Measurements from ENCODE around the gene MPC2. TPM values are rescaled to one million over a fixed set of nuclear protein-coding genes. Genes with fewer than 3 reads are reported as not detected.

MPC2 gene
- 49.9 TPM for total RNA-seq (2021; ENCODE audit: unreplicated experiment)
- polyA plus RNA-seq (2012): 10.8 and 15.6 TPM in 2 replicates
- Bru-seq, nascent RNA: percentile 63 among the genes with signal in this experiment
- BruChase-seq, experiment 1, labeled RNA remaining after a 6-hour chase: percentile 69 among the genes with signal in this experiment
- percentile 58 among the genes with signal in this experiment for BruChase-seq, experiment 2, labeled RNA remaining after a 2-hour chase
- long read RNA-seq, transcript MPC2-202 (5 exons, 2,177 nt): major isoform, 36 of 39 reads
- long read RNA-seq, partial matches to known transcripts: 2 of 39 reads
- long read RNA-seq, other reads (novel, unspliced or antisense): 1 of 39 reads

- no TSS peak for BruUV-seq (replicated peaks)
- TF ChIP-seq SIN3A (IDR thresholded peaks at IDR 0.05; ENCODE audit: low read depth): 0 out of 2 replicates have a peak, but pooled peaks have one; percentile 19
- TF ChIP-seq POLR2A (IDR thresholded peaks at IDR 0.05; ENCODE audit: borderline replicate concordance, extremely low read depth, insufficient read depth, insufficient read length): no peak
- no peak for TF ChIP-seq FOSL1 (IDR thresholded peaks at IDR 0.05; ENCODE audit: low read depth)
- TF ChIP-seq EZH2phosphoT487 (IDR thresholded peaks at IDR 0.05; ENCODE audit: borderline replicate concordance): no peak
- TF ChIP-seq SRF (IDR thresholded peaks at IDR 0.05; ENCODE audit: low read depth): no peak
- TF ChIP-seq YY1 (IDR thresholded peaks at IDR 0.05; ENCODE audit: extremely low read depth, insufficient replicate concordance, low read depth, low read length): no peak
- TF ChIP-seq SP1 (IDR thresholded peaks at IDR 0.05; ENCODE audit: low read depth): no peak
- no peak for TF ChIP-seq ATF3 (IDR thresholded peaks at IDR 0.05)
- TF ChIP-seq POLR2AphosphoS5 (IDR thresholded peaks at IDR 0.05; ENCODE audit: low read depth, low read length): peak; percentile 44; the same call in 1 of the 2 replicates
- TF ChIP-seq CTCF (IDR thresholded peaks at IDR 0.05 in 2 of 3, conservative IDR thresholded peaks at IDR 0.05 in 1 of 3; ENCODE audit: borderline replicate concordance in 1 of 3, insufficient read depth in 1 of 3, low read depth in 2 of 3, low read length in 2 of 3): no peak
- TF ChIP-seq ELF1 (IDR thresholded peaks at IDR 0.05; ENCODE audit: borderline replicate concordance, low read depth): no peak
- TF ChIP-seq ZBTB33 (IDR thresholded peaks at IDR 0.05; ENCODE audit: extremely low read depth, insufficient replicate concordance, low read length): no peak
- no peak for TF ChIP-seq CEBPB (IDR thresholded peaks at IDR 0.05; ENCODE audit: low read depth)
- no peak for TF ChIP-seq MAX (IDR thresholded peaks at IDR 0.05)
- TF ChIP-seq CBX3 (IDR thresholded peaks at IDR 0.05; ENCODE audit: low read depth): no peak
- no peak for TF ChIP-seq EZH2 (IDR thresholded peaks at IDR 0.05)
- no peak for TF ChIP-seq TCF7L2 (IDR thresholded peaks at IDR 0.05; ENCODE audit: borderline replicate concordance, extremely low read depth, insufficient read depth, insufficient read length)
Observed at GRCh38 chr1:167936930-167937708, at the start of gene MPC2. Gene MPC2, minus strand, starts transcription at chr1:167937072. Its CDS starts 1,231 bp downstream, at chr1:167935841.

More at GRCh38 chr1:167936930-167937708, at the start of gene MPC2:
- Histone ChIP-seq H3K9ac (ENCODE audit: low read length) (peak within 1 kb of the TSS; percentile 86), H3K4me1 (ENCODE audit: control insufficient read depth in 1 of 2, insufficient read depth in 2 of 2, low read length in 2 of 2) (peaks cover 10 to 24% of the 10 kb centered on the region in 2 experiments; a peak in 3 of 4 replicates), H3K9me3 (ENCODE audit: control insufficient read depth in 1 of 2, insufficient read depth in 1 of 2, low read depth in 1 of 2, low read length in 2 of 2) (no peaks in the 10 kb centered on the region), H3K9me2 (ENCODE audit: insufficient read depth) (no peaks in the 10 kb centered on the region), H3K27me3 (ENCODE audit: insufficient read depth, low read length) (no peaks in the 10 kb centered on the region), H3K4me3 (replicated peaks in 1 of 2; ENCODE audit: low read depth in 1 of 2, low read length in 2 of 2) (peak within 1 kb of the TSS; percentile 79 to 87), H2AFZ (ENCODE audit: low read depth, low read length, poor library complexity, severe bottlenecking) (peak within 1 kb of the TSS; percentile 84), H3K4me2 (ENCODE audit: low read length) (peak within 1 kb of the TSS; percentile 94), H4K20me1 (ENCODE audit: insufficient read depth) (no peaks in the 10 kb centered on the region), H3K36me3 (ENCODE audit: control insufficient read depth in 1 of 2, insufficient read depth in 2 of 2, low read length in 2 of 2) (no peaks in the 10 kb centered on the region), H3K27ac (ENCODE audit: low read depth, low read length) (peak within 1 kb of the TSS; percentile 76), H3K79me2 (ENCODE audit: insufficient read depth, low read length) (peaks cover 73% of the 10 kb centered on the region)
- POLR2A ChIA-PET: interaction anchor here (0.6 to 1.7 kb wide), 6 partner anchors 9 to 66 kb away, joined by 3 to 6 read pairs (median 4); no protein-coding TSS in a partner anchor
- RAD21 ChIA-PET (ENCODE audit: low non-redundant PET in 1 of 2, low total read pairs in 2 of 2, uncharacterized antibody in 2 of 2, unreplicated experiment in 2 of 2): no interaction called here
- CTCF ChIA-PET: interaction anchor here (2.6 kb wide), 1 partner anchor 145 kb away, joined by 9 read pairs; no protein-coding TSS in a partner anchor
- peak; percentile 31 for DNase-seq (ENCODE audit: low read depth, low spot score)
- peak; percentile 26 for ATAC-seq
- intact Hi-C loops (cut with micrococcal nuclease): loop anchor here (2.0 kb wide), 1 partner anchor 222 kb away; no protein-coding TSS in a partner anchor

Data from HCT116 (cell line).